Epithelial cell of proximal tubule (primary cell): ENCODE data around the gene ACE. TPM values are rescaled to one million over a fixed set of nuclear protein-coding genes. Genes with fewer than 3 reads are reported as not detected.

ENCODE experiments used
- DNase-seq: peaks from one replicate; pipeline ENCODE4 v3.0.0-alpha.2; 2011; ENCODE audit warnings: low read depth
- H3K4me3 ChIP-seq: 2 replicates; pipeline ENCODE4 v1.5.1; 2011; ENCODE audit warnings: low read depth, mild to moderate bottlenecking, low read length
- CTCF ChIP-seq: conservative IDR thresholded peaks from 2 replicates; pipeline ENCODE4 v1.5.1; 2012; ENCODE audit warnings: low read depth, mild to moderate bottlenecking, low read length
- total RNA-seq: library from RNA; depleted of rRNA; stranded (reverse); fragments of >200 nt; gene quantifications from 2 replicates; pipeline ENCODE4 v1.2.3, GENCODE V29; 2015

ACE gene
- total RNA-seq, 1 donor from 2014 or later = 1.3 TPM

- DNase-seq = no peak
- no peak for TF ChIP-seq CTCF
- H3K4me3 ChIP-seq = no peak overlapping the region
Observed at GRCh38 chr17:63475491-63476412, 1.1 kb upstream of the ACE start.

DNA sequence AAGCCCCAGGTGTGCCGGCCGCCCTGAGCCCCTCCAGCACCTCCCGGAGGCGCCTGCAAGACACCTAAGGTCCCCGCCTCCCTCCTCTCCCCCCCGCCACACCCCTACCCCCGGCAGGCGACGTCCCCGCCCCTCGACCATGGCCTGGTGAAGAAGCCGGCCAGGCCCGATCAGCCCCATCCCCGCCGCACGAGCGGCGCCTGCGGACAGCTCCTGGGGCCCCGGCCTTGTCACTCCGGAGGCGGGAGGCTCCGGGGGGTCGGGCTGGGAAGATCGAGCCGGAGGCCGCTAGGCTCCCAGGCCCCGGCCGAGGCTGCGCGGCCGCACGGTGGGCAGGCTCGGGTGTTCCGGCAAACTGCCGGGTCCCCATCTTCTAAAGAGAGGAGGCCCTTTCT lies 405 bp upstream of the ACE start:
- no peak for TF ChIP-seq CTCF
- peak overlapping the region; percentile 42 for H3K4me3 ChIP-seq
- no peak for DNase-seq

DNA sequence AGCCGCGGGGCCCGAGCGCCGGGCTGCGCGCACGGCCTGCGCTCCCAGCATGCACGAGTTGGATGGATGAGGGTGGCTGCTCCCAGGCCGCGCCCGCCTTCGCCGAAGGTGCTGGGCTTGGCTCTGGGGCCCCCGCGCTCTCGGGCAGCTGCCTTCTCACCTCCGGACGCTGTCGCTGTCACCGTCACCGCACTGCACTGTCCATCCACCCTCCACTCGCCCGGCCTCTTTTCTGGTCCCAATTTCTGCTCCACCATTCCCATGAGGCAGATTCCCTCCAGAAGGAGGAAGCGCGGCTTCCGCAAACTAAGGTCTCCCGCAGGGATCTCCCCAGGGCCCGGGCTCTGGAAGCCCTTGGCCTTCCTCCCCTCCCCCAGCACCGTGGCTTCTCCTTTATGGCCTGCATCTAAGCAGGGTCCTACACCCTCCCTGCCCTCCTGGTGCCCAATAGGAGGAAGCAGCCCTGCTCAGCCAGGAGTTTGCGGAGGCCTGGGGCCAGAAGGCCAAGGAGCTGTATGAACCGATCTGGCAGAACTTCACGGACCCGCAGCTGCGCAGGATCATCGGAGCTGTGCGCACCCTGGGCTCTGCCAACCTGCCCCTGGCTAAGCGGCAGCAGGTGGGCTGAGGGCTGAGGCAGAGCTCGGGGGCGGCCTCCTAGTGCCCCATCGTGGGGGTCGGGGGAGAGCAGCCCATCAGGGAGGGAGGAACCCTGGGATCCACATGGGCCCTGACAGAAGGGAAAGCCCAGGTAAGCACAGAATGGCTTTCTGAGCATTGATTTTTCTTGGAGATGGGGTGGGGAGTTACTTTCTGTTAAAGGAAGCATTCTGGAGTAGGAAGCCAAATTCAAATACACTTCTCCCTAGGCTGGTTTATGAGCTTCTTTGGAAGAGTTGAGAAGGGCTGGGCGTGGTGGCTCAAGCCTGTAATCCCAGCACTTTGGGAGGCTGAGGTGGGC lies 899 bp downstream of the ACE start:
- no peak for TF ChIP-seq CTCF
- DNase-seq = no peak

GRCh38 chr17:63478814-63479494 lies 2.1 kb downstream of the ACE start:
- peak; percentile 94 for TF ChIP-seq CTCF
- H3K4me3 ChIP-seq = no peak overlapping the region
- DNase-seq = peak; percentile 43

More for the DNA sequence above, 899 bp downstream of the ACE start:
- peak overlapping the region; percentile 25 for H3K4me3 ChIP-seq

DNA sequence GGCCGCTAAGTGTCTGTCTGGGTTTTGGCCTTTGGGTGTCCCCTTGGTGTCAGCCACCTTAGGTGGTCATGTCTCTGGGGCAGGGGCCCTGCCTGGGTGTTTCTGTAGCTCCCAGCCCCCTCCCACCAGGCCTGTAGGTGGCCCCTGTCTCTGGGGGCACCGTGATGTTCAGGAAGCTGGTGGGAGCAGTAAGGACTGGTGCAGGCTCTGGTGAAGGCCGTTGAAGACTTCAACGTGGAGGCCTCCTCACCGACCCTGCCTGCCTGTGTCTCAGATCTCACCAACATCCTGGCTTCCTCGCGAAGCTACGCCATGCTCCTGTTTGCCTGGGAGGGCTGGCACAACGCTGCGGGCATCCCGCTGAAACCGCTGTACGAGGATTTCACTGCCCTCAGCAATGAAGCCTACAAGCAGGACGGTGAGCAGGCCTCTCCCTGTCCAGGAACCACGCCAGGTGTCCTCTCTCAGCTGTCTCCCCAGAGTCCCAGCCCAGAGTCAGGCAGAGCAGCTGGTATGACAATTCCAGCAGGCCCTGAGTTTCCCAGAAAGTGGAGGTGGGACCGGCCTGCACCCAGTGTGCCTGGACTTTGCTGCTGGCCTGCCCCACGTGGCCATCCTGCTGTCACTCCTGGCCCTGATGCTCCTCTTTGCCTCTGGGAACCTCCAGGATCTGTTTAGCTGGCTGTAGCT lies 2.8 kb downstream of the ACE start:
- no peak for DNase-seq
- no peak for TF ChIP-seq CTCF
- H3K4me3 ChIP-seq = no peak overlapping the region

- H3K4me3 ChIP-seq = no peak overlapping the region
- DNase-seq = no peak
- no peak for TF ChIP-seq CTCF
Observed at GRCh38 chr17:63480192-63480784, 3.4 kb downstream of the ACE start.
